ENCODE measurements around the gene PTPRD.

- TF ChIP-seq REST (IDR thresholded peaks at IDR 0.05; ENCODE audit: unreplicated experiment): no peak
- no peak for TF ChIP-seq CTCF (conservative IDR thresholded peaks at IDR 0.05; ENCODE audit: low read depth in 2 of 2)
- no peak for TF ChIP-seq JUNB (IDR thresholded peaks at IDR 0.05; ENCODE audit: unreplicated experiment)
- TF ChIP-seq ZNF114 (CRISPR knock-in tag; IDR thresholded peaks at IDR 0.05): no peak
- TF ChIP-seq POLR2AphosphoS5 (IDR thresholded peaks at IDR 0.05; ENCODE audit: low read depth): no peak
- TF ChIP-seq ZNF462 (CRISPR knock-in tag; IDR thresholded peaks at IDR 0.05): no peak
- no peak for TF ChIP-seq EZH2phosphoT487 (IDR thresholded peaks at IDR 0.05; ENCODE audit: unreplicated experiment)
- no peak for TF ChIP-seq EZH2 (IDR thresholded peaks at IDR 0.05; ENCODE audit: low read depth, unreplicated experiment)
- TF ChIP-seq NANOG (IDR thresholded peaks at IDR 0.05; ENCODE audit: borderline replicate concordance): no peak
- TF ChIP-seq CREB1 (CRISPR knock-in tag; IDR thresholded peaks at IDR 0.05; ENCODE audit: low read depth): no peak
- no peak for TF ChIP-seq ETS1 (IDR thresholded peaks at IDR 0.05)
- TF ChIP-seq ZNF331 (CRISPR knock-in tag; IDR thresholded peaks at IDR 0.05; ENCODE audit: low read depth): no peak
- TF ChIP-seq STAT1 (IDR thresholded peaks at IDR 0.05; ENCODE audit: unreplicated experiment): no peak
These were observed 1707.1 kb downstream of the PTPRD start for GRCh38 chr9:8905731-8906130.
